Hepatic stellate cell (primary cell): Measurements from ENCODE around the gene ELMO3.

Experiments
- DNase-seq: peaks from one replicate; pipeline ENCODE4 v3.0.0; 2011; ENCODE audit warnings: low spot score

The ELMO3 gene

GRCh38 chr16:67164599-67165061, 34.3 kb upstream of the ELMO3 start, which contains the start of gene HSF4:
Gene HSF4, plus strand, starts transcription at chr16:67164745. Its CDS starts 67 bp downstream, at chr16:67164812.
- no peak for DNase-seq

DNA sequence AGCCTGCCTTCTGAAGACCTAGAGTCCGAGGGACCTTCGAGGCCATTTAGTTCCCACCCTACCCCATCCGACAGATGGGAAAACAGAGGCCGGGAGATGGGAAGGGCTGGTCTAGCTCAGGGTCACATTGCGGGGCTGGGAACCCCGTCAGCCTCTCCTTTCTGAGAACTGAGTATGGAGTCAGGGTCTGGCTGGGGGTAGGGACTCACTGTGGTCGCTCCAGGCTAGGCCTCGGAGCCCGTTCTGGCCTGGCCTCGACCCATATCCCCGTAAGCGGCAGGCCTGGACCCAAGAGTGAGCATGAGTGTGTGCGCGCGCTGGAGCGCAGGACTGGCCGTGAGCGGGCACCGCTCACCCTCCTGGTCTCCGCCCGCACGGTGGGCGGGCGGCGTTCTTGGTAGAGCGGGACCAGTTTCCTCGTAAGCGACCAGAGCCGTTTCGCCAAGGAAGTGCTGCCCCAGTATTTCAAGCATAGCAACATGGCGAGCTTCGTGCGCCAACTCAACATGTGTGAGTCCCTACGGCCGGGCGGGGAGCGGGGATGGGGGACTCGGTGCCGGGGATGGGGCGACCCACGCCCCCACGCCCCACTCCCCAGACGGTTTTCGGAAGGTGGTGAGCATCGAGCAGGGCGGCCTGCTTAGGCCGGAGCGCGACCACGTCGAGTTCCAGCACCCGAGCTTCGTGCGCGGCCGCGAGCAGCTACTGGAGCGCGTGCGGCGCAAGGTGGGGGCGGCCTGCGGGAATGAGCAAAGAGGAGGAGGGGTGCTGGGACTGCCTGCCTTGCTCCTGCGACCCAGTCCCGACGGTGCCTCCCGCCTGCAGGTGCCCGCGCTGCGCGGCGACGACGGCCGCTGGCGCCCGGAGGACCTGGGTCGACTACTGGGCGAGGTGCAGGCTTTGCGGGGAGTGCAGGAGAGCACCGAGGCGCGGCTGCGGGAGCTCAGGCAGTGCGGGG, 33.5 kb upstream of the ELMO3 start:
- DNase-seq: no peak

DNA sequence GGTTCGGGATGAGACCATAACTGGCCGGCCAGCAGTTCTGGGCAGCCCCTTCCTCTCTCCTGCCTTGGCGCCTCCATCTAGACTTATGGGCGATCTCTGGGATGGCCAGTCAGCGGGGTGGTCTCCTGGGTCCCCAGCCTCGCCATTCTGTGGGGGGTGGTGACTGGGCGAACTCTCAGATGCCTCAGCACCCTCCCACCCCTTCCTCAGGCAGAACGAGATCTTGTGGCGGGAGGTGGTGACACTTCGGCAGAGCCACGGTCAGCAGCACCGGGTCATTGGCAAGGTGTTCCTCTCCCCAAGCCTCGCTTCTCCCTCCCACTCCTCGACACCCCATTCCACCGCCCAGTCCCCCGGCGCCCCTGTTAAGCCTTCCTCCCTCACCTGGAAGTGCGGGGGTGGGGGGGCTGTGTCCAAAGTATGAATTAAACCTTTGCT, 32.8 kb upstream of the ELMO3 start:
- DNase-seq: no peak

DNA sequence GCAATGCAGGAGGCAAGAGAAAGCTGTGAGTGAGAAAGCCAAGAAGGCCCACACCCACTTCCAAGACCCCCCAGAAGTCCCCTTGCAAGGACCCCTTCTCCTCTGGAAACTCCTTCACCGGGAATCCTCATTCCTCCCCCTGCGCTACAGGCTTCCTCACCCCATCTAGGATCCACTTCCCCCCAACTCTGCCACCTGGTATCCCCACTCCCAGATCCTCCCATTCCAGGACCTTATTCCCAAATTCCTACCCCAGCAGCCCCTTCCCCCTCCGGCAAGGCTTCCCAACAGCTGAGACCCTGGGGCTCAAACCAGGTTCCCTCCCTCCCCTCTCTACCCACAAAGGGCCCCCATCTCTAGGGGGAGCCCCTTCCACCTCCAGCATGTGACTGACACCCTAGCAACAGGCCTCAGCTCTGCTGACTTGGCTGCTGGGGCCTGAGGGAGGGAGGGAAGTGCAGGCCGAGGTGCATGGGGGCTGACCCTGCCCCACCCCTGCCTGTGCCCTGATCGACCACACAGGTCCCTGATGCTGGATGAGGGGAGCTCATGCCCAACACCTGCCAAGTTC, 32.2 kb upstream of the ELMO3 start:
- DNase-seq: no peak

DNA sequence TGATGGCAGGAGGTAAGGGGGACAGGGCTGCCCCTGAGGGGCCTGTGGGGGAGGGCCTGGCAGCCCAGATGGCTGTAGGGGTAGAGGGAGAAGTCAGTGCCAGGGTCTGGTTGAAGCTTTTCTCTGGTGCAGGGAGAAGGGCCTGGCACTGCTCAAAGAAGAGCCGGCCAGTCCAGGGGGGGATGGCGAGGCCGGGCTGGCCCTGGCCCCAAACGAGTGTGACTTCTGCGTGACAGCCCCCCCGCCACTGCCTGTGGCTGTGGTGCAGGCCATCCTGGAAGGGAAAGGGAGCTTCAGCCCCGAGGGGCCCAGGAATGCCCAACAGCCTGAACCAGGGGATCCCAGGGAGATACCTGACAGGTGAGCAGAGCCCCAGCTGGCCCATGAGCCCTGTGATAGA, 31.3 kb upstream of the ELMO3 start:
- no peak for DNase-seq

- DNase-seq: no peak
These were observed 29.9 kb upstream of the ELMO3 start for GRCh38 chr16:67169011-67169451.

DNA sequence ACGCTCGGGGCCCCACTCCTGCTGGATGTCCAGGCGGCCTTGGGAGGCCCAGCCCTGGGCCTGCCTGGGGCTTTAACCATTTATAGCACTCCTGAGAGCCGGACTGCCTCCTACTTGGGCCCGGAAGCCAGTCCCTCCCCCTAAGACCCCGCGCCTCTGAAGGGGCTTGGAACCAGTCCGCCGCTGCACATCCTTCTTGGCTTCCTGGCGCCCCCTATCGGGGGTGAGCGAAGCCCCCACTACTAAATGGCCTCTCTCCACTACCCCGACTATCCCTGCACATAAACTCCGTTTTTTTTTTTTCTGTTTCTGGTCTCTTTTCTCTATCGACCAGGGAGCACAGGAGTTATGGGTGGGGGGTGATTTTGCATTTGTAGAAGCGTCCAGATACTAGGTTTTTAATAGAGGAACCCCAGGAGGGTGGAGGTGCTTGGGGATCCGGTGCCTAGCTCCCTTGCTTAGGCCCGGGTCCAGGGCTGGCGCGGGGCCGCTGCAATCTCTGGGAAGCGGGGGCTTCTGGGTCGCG, 29.2 kb upstream of the ELMO3 start:
- no peak for DNase-seq

GRCh38 chr16:67170168-67170948, 28.6 kb upstream of the ELMO3 start, which contains the start of gene NOL3:
Gene NOL3, plus strand, starts transcription at chr16:67170538.
- DNase-seq: peak; percentile 93

DNA sequence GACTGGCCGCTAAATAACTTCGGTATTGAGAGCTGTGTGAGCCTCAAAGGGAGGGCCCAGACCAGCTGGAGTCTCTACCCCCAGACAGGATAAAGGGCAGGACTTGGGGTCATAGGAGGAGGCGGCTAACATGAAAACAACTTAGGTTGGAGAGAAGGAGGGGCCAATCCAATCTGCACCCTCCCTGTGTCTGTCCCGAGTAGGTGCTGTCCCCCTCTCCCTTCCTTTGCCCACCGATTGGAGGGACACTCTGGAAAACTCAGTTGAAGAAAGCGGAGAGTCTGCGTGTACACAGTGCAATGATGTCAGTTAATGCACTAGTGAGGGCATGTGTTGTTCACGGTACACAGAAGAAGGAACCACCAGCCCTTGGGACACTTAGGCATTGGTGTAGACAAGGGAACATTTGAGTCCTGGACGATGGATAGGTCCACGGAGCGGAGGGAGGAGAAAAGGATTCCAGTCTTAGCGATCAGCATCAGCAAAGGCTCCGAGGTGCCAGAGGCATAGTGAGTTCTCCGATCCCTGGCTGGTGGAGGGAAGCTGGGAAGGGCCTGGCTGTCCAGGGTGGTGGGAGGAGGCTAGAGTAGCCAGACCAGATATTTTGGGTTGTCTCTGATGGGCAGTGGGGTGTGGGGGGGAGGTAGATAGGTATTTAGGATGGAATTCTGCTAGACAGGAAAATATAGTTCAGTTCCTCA, 27.8 kb upstream of the ELMO3 start:
- DNase-seq: no peak

DNA sequence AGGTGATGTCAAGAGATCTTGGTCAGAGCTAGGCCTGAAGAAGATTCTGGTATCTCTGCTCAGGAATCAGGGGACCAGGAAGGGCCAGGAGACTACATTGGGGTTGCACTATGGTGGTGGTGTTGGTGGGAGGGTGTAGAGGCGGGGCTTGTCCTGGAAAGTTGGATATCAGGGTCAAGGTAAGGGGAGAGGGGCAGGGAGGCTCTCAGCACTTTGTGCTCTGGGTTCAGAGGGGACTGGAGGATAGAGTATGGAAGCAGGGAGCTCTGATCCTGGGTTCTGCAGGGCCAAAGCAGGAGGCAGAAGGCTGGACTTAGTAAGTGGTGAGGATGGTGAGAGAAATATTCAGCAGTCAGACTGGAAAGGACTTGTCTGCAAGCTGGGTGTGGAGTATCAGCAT, 25.6 kb upstream of the ELMO3 start:
- no peak for DNase-seq

DNA sequence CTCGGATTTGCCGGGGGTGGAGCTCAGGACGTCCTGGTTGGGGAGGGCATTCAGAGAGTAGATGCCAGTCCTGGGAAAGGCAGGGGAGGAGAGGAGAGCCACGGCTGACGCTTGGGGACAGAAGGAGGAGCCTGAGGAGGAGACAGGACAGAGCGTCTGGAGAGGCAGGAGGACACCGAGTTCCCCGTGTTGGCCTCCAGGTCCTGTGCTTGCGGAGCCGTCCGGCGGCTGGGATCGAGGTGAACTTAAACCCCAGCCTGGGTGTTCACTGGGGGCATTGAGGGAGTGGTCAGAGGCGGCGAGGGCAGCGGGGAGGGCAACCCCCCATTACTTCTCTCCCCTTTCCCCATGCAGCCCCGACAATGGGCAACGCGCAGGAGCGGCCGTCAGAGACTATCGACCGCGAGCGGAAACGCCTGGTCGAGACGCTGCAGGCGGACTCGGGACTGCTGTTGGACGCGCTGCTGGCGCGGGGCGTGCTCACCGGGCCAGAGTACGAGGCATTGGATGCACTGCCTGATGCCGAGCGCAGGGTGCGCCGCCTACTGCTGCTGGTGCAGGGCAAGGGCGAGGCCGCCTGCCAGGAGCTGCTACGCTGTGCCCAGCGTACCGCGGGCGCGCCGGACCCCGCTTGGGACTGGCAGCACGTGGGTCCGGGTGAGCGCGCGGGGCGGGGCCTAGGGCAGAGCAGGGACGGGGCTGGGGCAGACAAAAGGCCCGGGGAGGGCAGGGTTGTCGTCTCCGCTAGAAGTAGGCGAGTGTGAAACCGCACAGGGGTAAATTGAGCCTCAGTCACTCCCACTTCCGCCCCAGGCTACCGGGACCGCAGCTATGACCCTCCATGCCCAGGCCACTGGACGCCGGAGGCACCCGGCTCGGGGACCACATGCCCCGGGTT, 24.9 kb upstream of the ELMO3 start:
- peak; percentile 92 for DNase-seq

GRCh38 chr16:67174706-67175231, 24.2 kb upstream of the ELMO3 start:
- no peak for DNase-seq

DNA sequence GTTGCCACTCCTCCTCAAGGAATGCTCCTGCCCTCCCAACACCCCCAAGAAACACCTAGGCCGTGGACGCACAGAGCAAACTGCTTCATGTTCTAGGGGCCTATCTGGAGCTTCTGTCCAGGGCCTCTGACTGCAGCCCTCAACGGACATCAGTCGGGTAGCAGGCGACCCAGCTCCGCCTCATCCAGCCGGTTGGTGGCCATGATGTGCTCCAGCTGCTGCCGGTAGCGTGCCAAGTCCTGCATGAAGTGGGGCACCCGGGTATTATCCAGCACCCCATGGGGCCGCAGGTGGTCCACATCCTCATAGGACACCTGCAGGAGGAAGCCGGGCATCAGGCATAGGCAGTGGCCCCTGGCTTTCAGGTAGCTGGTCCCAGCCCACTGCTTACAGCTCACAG, 22.3 kb upstream of the ELMO3 start:
- DNase-seq: no peak

GRCh38 chr16:67177743-67178699, 20.9 kb upstream of the ELMO3 start:
- peak; percentile 82 for DNase-seq

- DNase-seq: no peak
These were observed 19.4 kb upstream of the ELMO3 start for GRCh38 chr16:67179421-67180080.

GRCh38 chr16:67180166-67180565, 18.8 kb upstream of the ELMO3 start:
- no peak for DNase-seq

GRCh38 chr16:67181346-67181745, 17.6 kb upstream of the ELMO3 start:
- DNase-seq: peak; percentile 91

- DNase-seq: no peak
These were observed 16.6 kb upstream of the ELMO3 start for GRCh38 chr16:67182288-67182687.
